Chondrocyte (in vitro differentiated cells): ENCODE results near the gene CNTNAP5. TPM values are rescaled to one million over a fixed set of nuclear protein-coding genes. Genes with fewer than 3 reads are reported as not detected.

Experiments used
- DNase-seq: peaks from one replicate; pipeline ENCODE4 v3.0.0; 2021; ENCODE audit warnings: mixed read lengths, low spot score
- H3K27ac Mint-ChIP-seq: one replicate; pipeline ENCODE4 v1.8.0; 2021; ENCODE audit warnings: mild to moderate bottlenecking, moderate library complexity, mixed read lengths; ENCODE audit not compliant: unreplicated experiment
- H3K27me3 Mint-ChIP-seq: 2 replicates; pipeline ENCODE4 v1.8.0; 2021; ENCODE audit warnings: low read depth, mixed read lengths
- H3K36me3 Mint-ChIP-seq: 2 replicates; pipeline ENCODE4 v1.8.0; 2021; ENCODE audit warnings: low read depth, mixed read lengths
- H3K4me1 Mint-ChIP-seq: 2 replicates; pipeline ENCODE4 v1.8.0; 2021; ENCODE audit warnings: low read depth, mild to moderate bottlenecking, mixed read lengths
- H3K4me3 Mint-ChIP-seq: one replicate; pipeline ENCODE4 v1.8.0; 2021; ENCODE audit warnings: mild to moderate bottlenecking, moderate library complexity, mixed read lengths; ENCODE audit not compliant: unreplicated experiment
- H3K9me3 Mint-ChIP-seq: 2 replicates; pipeline ENCODE4 v1.8.0; 2021; ENCODE audit warnings: low read depth, mixed read lengths
- CTCF ChIP-seq: fragments of 200-600 bp; sonication (generic); IDR thresholded peaks from 2 replicates; pipeline ENCODE4 v1.5.0; 2021; ENCODE audit warnings: antibody characterized with exemption, mild to moderate bottlenecking, moderate library complexity
- total RNA-seq: library from RNA; stranded (reverse); gene quantifications from 3 replicates; pipeline ENCODE4 v1.2.1, GENCODE V29; 2021

Gene CNTNAP5
- total RNA-seq, 1 donor from 2014 or later = not detected

- H3K27me3 Mint-ChIP-seq = no peaks in the 10 kb centered on the region
- H3K9me3 Mint-ChIP-seq = no peaks in the 10 kb centered on the region
- H3K4me1 Mint-ChIP-seq = peaks cover 4% of the 10 kb centered on the region
- no peak overlapping the region for H3K27ac Mint-ChIP-seq
- no peaks in the 10 kb centered on the region for H3K36me3 Mint-ChIP-seq
- no peak for DNase-seq
- TF ChIP-seq CTCF = no peak
- no peak overlapping the region for H3K4me3 Mint-ChIP-seq
Measured at GRCh38 chr2:124874676-124875075, 849.6 kb downstream of the CNTNAP5 start.

- TF ChIP-seq CTCF = no peak
- Mint-ChIP-seq H3K27me3 (no peaks in the 10 kb centered on the region), H3K4me3 (no peak overlapping the region), H3K27ac (no peak overlapping the region), H3K4me1 (peaks cover 4% of the 10 kb centered on the region), H3K36me3 (no peaks in the 10 kb centered on the region), H3K9me3 (no peaks in the 10 kb centered on the region)
- DNase-seq = no peak
Measured at GRCh38 chr2:124875627-124876244, 850.6 kb downstream of the CNTNAP5 start.

GRCh38 chr2:124877141-124877577 lies 852.1 kb downstream of the CNTNAP5 start:
- no peak overlapping the region for H3K4me3 Mint-ChIP-seq
- no peak overlapping the region for H3K27ac Mint-ChIP-seq
- H3K9me3 Mint-ChIP-seq = no peaks in the 10 kb centered on the region
- no peak for TF ChIP-seq CTCF
- peaks cover 4% of the 10 kb centered on the region for H3K4me1 Mint-ChIP-seq
- H3K27me3 Mint-ChIP-seq = no peaks in the 10 kb centered on the region
- no peaks in the 10 kb centered on the region for H3K36me3 Mint-ChIP-seq
- no peak for DNase-seq

- no peaks in the 10 kb centered on the region for H3K27me3 Mint-ChIP-seq
- no peaks in the 10 kb centered on the region for H3K36me3 Mint-ChIP-seq
- TF ChIP-seq CTCF = no peak
- no peak for DNase-seq
- H3K4me3 Mint-ChIP-seq = no peak overlapping the region
- no peaks in the 10 kb centered on the region for H3K9me3 Mint-ChIP-seq
- no peak overlapping the region for H3K27ac Mint-ChIP-seq
- no peaks in the 10 kb centered on the region for H3K4me1 Mint-ChIP-seq
Measured at GRCh38 chr2:124879640-124880039, 854.6 kb downstream of the CNTNAP5 start.

- no peak for DNase-seq
- Mint-ChIP-seq H3K27me3 (no peaks in the 10 kb centered on the region), H3K27ac (no peak overlapping the region), H3K4me1 (no peaks in the 10 kb centered on the region), H3K36me3 (no peaks in the 10 kb centered on the region), H3K9me3 (no peaks in the 10 kb centered on the region), H3K4me3 (no peak overlapping the region)
- TF ChIP-seq CTCF = no peak
Measured at GRCh38 chr2:124880995-124881394, 855.9 kb downstream of the CNTNAP5 start.
